Measurements from ENCODE around the gene FBXL7.

The FBXL7 gene

DNA sequence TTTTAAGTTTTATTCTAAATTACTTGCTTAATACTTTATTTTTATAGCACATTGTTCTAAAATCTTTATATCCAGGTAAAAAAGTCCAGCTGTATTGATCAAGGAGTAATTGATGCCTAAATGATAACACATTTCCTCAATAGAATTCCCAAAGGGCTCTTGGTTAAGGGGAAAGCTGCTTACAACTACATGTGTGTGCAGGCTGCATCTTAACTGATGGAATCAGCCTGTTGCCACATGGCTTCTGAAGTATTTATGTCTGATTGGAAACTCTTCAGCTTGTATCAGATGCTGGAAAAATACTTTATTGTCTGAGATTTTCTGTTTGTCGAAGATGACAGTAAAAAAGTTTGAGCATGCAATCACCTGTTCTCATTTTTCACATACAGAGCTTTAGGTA lies 182.6 kb downstream of the FBXL7 start:
- ChIA-PET CTCF (interaction anchor here (1.3 kb wide), 1 partner anchor 12 kb away, joined by 4 read pairs; no protein-coding TSS in a partner anchor), POLR2A (no interaction called here)
- no peak for DNase-seq (ENCODE audit: extremely low spot score)
- TF ChIP-seq, protein P1, sequence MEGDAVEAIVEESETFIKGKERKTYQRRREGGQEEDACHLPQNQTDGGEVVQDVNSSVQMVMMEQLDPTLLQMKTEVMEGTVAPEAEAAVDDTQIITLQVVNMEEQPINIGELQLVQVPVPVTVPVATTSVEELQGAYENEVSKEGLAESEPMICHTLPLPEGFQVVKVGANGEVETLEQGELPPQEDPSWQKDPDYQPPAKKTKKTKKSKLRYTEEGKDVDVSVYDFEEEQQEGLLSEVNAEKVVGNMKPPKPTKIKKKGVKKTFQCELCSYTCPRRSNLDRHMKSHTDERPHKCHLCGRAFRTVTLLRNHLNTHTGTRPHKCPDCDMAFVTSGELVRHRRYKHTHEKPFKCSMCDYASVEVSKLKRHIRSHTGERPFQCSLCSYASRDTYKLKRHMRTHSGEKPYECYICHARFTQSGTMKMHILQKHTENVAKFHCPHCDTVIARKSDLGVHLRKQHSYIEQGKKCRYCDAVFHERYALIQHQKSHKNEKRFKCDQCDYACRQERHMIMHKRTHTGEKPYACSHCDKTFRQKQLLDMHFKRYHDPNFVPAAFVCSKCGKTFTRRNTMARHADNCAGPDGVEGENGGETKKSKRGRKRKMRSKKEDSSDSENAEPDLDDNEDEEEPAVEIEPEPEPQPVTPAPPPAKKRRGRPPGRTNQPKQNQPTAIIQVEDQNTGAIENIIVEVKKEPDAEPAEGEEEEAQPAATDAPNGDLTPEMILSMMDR (IDR thresholded peaks at IDR 0.05; ENCODE audit: control extremely low read depth, extremely low read depth, low read depth, missing control alignments) = no peak

DNA sequence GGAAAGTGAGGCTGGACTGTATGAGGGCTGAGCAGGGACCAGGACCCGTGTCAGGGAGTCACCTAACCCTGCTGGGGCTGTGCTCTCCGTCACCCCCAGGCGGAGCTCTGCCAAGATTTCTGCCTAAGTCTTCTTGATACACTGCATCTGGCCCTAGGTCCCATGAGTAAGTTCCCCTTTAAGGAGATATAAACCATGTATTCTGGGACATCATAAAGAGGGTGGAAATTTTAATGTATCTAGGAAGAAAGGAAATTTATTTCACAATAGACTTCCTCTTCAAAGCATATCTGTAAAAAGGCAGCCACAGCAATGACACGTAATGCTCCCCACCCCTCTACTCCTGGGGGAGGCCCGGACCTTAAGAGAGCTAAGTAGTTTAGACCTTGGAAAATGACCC lies 183.4 kb downstream of the FBXL7 start:
- TF ChIP-seq, protein P1 (IDR thresholded peaks at IDR 0.05; ENCODE audit: control extremely low read depth, extremely low read depth, low read depth, missing control alignments) = no peak
- DNase-seq (ENCODE audit: extremely low spot score) = no peak
- ChIA-PET POLR2A (no interaction called here), CTCF (interaction anchor here (1.3 kb wide), 1 partner anchor 12 kb away, joined by 4 read pairs; no protein-coding TSS in a partner anchor)

DNA sequence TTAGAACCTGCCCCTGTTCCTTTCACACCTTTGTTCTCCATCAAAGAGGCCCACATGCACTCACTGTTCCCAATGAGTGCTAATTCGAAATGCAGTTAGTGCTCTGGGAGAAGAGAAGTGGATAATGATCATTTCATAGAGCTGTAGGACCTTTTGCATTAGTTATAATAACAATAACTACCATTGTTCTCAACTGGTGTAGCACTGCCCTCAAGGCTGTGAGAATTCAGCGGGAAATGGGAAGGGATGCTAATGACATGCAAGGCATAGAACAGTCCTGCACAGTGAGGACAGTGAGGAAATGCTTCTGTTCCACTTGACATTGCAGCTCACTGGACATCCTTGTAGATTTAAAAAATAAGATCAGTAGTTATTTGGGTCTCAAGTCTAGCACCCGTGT lies 187.4 kb downstream of the FBXL7 start:
- ChIA-PET CTCF (interaction anchor here (1.7 kb wide), 1 partner anchor 12 kb away, joined by 5 read pairs; no protein-coding TSS in a partner anchor), POLR2A (no interaction called here)
- DNase-seq (ENCODE audit: extremely low spot score) = no peak
- TF ChIP-seq, protein P1 (IDR thresholded peaks at IDR 0.05; ENCODE audit: control extremely low read depth, extremely low read depth, low read depth, missing control alignments) = no peak

DNA sequence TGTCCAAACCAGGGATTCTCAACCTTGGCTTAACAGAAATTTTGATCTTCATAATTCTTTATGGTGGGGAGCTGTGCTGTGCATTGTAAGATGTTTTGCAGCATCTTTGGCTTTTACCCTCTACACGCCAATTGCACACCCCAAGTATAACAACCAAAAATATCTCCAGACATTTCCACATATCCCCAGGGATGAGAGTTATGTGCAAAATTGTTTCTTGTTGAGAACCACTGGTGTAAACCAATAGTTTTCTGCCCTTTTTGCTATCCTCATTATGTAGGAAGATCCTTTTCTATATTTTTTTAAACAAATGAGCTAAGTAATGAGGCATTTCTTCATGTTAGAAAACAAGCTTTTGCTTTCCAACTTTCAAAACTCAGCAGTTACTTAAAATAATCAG lies 189.9 kb downstream of the FBXL7 start:
- POLR2A ChIA-PET = no interaction called here
- CTCF ChIA-PET = no interaction called here
- DNase-seq (ENCODE audit: extremely low spot score) = no peak

DNA sequence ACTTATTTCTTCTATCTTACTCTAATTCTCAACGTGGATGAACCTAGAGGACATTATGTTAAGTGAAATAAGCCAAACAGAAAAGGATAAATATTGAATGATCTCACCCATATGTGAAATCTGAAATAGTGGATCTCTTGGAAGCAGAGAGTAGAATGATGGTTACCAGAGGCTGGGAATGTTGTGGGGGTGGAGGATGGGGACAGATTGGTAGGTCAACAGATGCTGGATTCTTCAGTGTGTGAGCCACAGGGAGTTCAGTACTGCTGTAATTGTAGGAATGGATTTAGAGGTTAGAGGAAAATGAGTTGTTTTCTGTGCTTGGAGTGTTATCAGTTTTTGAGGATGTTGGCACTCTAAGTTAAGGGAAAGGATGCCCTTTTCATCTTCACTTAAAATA lies 190.6 kb downstream of the FBXL7 start:
- TF ChIP-seq, protein P1 (IDR thresholded peaks at IDR 0.05; ENCODE audit: control extremely low read depth, extremely low read depth, low read depth, missing control alignments) = no peak
- DNase-seq (ENCODE audit: extremely low spot score) = no peak
- ChIA-PET CTCF (no interaction called here), POLR2A (no interaction called here)

More for the DNA sequence above, 189.9 kb downstream of the FBXL7 start:
- TF ChIP-seq, protein P1 (IDR thresholded peaks at IDR 0.05; ENCODE audit: control extremely low read depth, extremely low read depth, low read depth, missing control alignments) = no peak

DNA sequence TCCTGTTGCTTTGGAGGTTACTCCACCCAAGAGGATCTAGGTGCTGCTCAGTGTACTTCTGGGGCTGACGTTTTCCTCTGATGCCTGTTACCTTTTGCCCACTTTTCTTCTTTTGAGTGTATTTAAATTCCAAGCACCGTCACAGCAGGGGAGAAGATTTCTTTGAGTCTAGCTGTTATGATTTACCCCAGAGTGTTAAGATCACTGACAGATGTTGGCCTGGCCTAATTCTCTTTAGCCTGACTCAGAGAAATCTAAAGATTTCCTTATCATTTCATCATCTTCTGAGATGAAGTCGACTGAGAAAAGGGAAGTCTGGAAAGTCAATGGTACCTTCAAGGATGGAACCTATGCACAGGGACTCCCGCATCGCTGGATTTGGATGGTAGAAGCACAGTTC lies 191.5 kb downstream of the FBXL7 start:
- no peak for DNase-seq (ENCODE audit: extremely low spot score)
- ChIA-PET POLR2A (no interaction called here), CTCF (no interaction called here)
- TF ChIP-seq, protein P1 (IDR thresholded peaks at IDR 0.05; ENCODE audit: control extremely low read depth, extremely low read depth, low read depth, missing control alignments) = no peak
